ENCODE results near the gene THEM4.
"Not testable (repeated sequence)": the region's sequence is repeated elsewhere in the genome, so short reads cannot be mapped to it uniquely, and the experiment has no call there.

The THEM4 gene

DNA sequence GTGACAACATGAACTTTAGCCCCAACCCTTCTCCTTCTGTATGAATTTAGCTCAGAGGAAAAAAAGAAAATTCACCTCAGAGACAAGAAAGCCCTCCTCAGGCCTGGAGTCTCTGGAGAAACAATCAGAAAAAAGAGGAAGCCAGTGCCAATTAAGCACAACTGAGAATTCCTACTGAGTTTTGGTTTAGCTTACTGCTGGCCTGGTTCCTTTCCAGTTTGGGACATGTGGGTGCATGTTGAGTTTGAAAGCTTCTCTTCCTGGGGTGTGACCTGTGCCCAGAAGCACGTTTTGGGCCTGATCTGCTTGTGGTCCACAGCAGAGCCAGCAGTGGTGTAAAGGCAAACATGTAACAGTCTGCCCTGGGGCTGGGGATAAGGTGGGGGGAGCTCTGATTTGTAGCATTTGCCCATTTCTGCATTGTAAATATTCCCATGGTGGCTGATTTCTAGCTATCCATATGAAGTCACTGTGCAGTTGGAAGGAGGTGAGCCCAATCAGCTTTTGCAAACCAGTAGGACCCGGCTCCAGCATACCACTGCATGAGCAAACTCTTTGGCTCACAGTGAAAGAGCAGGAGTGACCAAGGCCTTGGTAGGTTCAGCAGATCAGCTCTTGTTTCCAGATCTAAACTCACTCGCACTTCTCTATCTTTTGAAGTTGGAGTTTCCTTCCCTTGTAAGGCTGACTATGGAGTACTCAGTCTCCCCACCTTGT, 51.1 kb downstream of the THEM4 start:
- no peak for DNase-seq

DNA sequence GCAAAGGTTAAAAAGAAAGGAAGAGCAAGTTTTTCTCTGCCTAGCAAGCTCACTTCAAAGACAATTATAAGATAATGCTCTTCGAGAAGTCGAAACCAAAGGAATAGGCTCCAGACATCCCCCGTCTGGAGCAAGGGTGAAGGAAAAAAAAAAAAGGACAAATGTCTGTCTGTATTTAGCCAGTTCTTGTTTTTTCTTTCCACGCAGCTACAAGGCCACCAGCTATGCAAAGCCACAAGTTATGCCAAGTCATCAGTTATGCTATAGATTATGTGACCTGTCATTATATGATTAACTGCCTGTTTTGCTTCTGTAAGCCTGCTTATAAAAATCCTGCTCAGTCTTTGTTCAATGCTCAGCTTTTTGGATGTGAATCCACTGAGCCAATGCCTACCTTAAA, 53.4 kb downstream of the THEM4 start:
- no peak for DNase-seq

DNA sequence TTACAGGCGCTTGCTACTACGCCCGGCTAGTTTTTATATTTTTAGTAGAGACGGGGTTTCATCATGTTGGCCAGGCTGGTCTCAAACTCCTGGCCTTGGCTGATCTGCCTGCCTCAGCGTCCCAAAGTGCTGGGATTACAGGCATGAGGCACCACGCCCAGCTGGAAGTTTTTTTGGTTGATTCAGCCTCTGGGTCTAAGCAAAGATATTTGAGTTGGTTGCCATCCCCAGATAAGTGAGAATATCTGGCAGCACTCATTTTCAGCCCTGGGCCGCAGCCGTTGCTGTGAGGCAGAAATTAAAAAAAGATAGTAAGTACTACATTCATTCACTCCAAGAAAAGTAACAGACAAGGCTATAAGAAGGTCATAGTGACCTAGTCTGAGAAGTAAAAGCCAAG, 53.8 kb downstream of the THEM4 start:
- DNase-seq: not testable (repeated sequence)

DNA sequence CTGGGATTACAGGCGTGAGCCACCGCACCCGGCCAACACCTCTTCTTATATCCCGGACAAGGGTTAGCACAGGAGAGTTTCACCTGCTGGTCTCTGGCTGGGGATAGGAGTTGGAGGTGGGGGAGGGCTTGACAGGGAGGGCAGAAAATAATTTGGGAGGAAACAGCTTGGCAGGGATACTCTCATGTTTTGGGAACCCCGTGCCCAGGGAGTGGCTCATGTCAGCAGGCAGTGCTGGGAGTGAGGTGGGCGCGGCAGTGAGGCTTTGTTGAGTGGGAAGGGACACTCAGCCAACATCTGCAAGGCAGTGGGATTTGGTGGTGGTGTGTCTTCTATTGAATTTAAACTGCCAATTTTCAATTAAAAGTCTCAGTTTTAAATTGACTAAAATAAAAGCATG, 54.7 kb downstream of the THEM4 start:
- no peak for DNase-seq

DNA sequence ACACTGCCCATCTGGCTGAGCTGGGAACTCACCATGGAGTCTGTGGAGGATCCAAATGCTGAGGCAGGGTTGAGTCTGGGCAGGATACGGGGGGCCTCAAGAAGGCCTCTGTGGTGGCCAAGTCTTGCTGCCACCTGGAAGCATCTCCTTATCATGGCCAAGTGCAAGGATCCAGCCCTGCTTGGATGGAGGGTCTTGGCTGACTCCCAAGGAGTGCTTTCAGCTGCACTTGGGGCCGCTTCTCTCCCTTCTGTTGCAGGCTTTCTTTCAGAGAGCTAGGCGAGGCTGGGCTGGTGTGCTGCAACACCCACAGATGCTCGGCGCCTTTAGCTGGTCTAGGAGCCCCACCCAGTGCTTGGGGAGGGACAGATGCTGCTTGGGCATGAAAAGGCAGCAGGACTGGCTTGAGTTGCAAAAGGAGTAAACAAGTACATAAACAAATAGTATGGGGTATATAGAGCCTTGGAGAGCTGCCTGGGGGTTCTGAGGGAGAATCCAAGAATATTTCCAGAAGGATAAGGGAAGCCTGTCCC, 55.8 kb downstream of the THEM4 start, which contains the start of gene THEM5:
Gene THEM5, minus strand, starts transcription at position 302 of the 533 bp plus-strand sequence. Its CDS starts 147 bp downstream, at position 155.
- DNase-seq: no peak

DNA sequence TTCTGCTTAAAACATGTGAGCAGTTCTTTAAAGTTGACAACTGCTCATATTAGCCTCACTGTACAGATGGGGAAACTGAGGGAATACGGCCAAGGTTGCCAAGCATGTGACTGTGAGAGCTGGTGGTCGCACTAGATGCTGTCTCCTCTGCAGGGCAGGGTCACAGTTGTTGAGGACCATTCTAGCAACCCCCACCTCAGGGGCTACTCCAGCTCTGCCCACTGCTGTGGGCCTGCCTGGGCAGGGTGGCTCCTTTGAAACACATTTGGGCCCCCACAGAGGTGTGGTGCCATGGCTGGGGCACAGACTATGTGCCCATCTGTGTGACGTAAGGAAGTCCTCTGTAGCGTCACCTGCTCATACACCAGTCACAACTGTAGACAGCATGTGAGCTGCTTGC, 56.6 kb downstream of the THEM4 start:
- no peak for DNase-seq

DNA sequence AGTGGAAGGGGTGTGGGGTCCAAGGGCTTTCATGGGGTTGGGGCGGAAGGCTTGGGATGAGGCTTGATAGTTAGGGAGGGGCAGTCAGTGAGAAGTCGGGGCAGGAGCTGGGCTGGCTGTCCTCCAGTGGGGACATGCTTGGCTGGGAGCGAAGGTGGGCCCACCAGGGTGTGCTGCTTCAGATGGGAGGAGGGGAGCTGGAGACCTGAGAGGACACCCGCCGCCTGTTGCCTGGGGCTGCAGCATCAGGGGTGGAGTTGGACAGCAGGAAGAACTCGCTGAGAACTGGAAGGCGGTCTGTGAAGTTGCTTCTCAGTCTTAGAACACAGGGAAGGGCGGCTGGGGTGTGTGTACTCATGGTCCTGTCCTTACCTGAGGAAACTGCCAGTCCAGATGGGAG, 57.4 kb downstream of the THEM4 start:
- no peak for DNase-seq

DNA sequence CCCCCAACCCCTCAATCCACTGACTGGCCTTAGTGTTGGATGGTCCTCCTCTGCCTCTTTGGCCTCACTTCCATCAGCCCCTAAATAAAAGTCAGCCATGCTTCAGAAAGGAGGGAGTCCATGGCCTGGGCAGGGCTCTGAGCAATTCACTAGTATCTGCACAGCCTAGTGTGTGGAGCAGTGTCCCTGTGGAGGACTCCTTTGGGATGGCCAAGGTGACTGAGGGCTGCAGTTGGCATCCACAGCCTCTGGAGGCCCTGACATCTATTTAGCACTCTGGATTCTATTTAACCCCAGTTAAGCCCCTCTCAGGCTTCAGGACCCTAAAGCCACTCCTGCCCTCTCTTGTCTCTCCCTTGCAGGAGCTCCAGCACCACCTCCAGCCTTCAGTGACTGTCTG, 59.4 kb downstream of the THEM4 start:
- no peak for DNase-seq

DNA sequence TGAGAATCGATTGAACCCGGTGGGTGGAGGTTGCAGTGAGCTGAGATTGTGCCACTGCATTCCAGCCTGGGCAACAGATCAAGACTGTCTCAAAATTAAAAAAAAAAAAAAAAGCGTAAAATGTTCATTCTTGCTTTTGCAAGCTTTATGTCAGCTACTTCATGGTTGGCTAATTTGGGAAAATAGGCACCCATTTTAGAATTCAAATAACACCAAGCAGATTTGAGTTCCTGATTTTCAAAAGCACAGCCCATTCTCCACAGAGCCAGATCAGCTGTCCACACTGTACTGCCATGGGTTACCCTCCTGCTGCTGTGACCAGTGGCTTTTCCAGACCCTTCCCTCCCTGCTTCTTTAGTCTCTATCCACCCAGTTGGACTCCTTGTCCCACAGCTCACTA, 60.2 kb downstream of the THEM4 start:
- DNase-seq: no peak

DNA sequence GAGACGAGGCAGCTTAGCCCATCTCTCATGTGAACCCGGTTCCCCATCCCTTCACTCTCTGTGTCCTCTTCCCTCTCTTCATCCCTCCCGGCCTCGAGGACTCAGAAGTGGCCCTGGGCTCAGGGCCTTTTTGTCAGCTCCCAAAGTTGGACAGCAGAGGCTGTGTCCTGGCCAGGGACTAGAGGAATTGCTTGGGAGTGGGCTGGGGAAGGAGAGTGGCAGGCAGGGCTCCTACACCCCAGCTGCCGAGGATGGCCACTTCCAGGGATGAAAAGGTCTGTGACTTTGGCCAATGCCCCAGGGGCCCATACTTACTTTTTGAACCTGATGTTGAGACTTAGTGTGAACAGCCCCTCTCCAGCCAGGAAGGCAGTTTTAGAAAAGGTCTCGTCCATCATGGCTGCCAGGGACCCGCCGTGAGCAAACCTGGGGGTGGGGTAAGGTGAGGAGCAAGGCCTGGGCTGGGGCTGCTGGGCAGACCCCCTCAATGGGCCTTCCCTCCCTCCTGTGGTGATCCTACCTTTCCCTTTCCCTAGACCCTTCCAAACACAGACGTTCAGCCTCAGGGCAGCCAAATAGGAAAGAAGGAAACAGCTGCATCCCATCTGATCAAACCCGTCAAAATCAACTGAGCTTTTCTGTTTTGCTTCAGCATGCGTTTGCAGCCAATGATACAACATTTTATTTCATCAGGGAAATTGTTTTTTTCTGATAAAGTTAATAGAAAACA, 61.3 kb downstream of the THEM4 start:
- DNase-seq: no peak

DNA sequence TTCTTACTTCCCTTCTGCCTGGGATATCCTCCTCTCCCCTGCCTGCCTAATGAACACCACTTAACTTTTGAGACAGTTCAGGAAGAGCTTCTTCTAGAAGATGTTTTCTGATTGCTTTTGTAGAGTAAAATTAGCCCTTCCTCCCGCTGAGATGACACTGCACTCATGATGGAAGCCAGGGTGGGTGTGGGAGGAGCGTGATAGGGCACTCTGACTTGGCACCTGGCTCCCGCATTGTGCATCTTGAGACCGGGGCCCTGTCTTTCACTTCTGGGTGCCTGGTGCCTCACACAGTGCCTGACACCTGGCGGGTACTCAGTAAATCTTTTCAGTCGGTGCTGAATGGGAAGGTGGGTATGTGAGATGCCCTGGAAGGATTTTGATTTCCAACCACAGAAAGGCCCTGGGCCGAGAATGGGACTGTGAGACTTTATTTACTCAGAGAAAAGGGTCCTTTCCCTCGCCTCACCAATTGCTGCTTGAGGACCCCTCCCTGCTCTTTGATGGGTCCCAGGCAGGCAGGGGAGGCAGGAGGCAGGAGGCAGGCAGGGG, 62.5 kb downstream of the THEM4 start:
- DNase-seq: peak; percentile 51

DNA sequence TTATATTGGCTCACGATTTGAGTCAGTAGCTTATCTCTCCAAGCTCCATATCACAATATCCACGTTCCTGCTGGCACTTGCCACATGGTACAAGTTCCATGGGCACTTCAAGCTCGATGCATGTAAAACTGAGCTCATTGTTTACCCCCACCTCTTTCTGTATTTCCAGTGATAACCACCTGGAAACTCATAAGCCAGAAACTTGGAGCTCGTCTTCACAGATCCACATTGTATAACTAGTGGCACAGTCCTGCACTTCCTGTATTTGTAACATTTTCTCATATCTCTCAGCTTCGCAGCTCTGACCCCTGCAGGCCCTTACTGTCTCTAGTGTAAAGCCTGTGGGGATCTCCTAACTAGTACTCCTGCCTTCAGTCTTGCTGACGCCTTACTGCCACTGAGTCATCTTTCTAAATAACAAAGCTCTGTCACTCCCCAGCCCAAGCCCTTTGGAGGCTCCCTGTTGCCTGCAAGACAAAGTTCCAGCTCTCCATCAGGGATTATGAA, 63.2 kb downstream of the THEM4 start:
- DNase-seq: peak; percentile 79

DNA sequence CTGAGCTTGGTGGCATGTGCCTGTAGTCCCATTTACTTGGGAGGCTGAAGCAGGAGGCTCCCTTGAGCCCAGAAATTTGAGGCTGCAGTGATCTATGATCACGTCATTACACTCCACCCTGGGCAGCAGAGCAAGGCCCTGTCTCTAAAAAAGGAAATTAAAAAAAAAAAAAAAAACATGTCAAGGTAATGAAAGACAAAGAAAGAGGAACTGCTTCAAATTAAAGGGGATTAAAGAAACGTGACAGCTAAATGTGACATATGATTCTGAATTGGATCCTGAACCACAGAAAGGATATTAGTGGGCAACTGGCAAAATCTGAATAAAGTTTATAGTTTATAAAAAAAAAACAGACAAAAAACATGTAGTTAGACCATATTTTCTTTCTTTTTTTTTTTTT, 65.9 kb downstream of the THEM4 start:
- DNase-seq: no peak

DNA sequence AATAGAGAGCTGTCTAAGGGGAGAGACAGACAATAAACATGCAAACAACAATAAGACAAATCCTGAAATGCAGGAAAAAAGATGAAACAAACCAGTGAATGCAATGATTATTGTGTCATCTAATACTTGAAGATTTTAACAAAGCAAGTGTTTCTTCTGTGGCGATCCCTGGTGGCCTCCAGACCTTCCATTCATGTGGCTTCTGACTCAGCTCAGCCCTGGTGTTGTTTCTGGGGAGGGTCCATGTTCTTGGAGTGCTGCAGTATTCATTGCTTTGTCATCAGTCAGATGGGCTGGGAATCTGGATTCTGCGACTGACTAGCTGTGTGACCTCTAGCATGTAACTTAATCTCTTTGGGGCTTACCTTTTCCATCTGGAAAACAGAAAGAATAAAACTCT, 68.2 kb downstream of the THEM4 start:
- DNase-seq: no peak

DNA sequence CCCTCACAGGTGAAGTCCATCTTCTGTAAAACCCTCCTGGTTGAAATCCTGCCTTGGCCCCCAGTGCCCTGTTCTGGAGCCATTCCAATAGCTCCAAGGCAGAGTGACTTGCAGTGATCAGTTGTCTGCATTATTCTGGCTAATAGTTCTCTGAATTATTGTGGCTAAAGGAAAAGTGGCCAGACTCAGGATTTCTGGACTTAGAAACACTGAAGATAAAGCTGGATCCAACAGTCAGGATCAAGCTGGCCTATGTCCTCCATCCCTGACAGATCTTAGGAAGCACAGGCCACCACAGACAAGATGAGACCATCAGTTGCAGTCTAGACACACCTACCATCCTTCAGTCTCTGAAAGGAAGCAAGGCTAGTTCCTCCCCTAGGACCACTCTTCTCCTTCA, 68.9 kb downstream of the THEM4 start:
- DNase-seq: no peak

DNA sequence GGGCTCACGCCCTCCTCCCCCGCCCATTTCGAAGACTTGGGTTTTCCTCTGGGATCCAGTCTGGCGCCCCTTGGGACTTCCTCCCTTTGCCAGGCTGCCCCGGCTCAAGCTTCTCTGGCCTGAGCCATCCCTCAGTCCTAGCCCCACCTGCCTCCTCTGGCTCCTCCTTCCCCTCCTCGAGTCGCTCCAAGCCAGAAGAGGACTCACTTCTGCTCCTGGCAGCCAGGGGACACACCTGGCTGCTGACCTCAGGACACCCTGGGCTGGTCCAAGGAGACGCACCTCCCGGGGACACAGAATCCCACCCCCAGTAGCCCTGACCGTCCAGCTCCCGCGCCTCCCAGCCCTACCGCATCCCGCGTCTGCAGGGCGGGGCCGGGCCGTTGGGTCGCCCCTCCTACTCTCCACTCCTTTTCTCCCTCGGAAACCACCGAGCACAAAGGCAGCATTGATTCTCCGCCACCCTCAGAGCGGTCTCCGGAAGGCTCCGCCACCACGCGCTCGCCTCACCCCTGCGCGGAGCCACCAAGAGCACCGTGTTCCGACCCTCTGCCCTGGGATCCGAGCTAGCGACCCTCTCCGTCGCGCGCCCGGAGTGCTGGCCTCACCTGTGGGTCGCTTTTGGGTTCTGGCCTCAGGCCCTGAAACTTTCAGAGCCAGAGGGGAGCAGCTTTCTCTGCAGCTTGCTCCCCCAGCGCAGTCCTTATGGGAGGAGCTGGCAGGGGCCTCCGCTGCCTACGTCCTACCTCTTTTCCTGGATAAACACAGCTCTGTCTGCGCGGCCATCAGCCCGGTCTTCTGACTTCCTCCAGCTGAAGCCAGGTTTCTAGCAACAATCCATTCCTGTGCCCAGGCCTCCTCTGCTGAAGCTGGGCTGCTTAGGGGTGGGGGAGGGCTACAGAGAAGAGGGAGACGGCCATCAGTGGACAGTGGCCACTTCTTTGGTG, 69.6 kb downstream of the THEM4 start, which contains the start of gene C2CD4D:
Gene C2CD4D, minus strand, starts transcription at position 364 of the 947 bp plus-strand sequence. CDS start 831 bp downstream, outside the sequence.
- peak; percentile 89 for DNase-seq

DNA sequence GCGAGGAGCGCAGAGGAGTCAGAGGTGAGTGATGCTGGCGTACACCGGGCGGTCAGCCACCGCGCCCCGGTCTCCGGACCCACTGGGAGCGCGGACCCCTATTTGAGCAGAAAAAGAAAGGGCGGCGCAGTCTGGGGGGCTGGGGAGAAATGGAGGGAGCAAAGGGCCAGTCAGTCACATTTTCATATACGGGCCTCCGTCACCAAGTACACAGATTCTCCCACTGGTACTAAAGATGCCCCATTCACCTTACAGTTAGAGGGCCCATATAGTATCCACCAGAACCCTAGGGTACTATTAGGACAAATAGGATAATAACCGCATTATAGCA, 70.3 kb downstream of the THEM4 start:
- DNase-seq: no peak

DNA sequence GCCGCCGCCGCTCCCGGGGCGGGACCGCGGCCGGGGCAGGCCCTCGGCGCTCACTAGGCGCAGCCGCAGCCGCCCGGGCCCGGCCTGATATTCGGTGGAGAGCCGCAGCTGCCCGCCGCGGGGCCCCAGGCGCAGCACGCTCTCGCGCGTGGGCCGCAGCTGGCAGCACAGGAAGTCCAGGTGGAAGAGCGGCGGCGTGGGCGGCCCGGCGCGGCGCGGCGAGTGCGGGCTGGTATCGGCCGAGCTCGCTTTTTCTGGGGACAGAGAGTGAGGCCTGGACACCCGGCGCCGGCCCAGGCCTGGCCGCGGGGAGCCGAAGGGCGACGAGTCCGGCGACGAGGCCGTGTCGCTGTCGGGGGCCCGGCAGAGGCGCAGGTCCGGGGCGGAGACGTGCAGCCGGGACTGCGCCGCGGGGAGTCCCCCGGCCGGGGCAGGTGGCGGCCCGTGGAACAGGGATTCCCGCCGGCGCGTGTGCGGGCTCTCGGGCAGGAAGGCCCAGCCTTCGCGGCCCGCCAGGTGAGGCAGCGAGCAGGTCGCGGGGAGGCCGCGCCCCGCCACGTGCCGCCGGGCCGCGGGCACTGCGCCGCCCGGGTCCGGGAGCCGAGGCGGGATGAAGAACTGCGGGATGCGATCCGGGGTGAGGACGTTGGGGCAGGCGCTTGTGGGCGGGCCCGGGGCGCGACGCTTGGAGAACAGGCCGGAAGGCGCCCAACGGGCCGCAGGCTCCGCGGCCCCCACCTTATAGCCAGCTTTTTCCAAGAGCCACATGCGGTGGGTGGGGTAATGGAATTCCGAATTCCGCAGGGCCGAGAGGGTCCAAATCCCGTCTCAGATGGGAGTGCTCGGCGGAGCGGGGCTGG, 70.9 kb downstream of the THEM4 start:
- DNase-seq: peak; percentile 56

DNA sequence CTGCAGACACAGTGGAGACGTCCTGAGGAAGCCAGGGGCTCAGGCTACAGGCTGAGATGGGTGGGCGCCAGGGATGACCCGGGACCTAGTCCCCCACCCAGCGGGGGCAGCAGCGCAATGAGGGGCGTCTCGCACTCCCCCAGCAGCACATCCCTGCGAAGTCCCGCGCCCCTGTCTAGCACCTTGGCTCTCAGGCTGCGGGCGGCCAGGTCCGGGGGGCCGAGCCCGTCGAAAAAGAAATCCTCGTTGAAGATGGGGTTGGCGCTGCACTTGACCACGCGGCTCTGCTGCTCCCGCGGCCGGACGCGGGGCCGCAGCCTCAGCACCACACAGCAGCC, 71.5 kb downstream of the THEM4 start:
- no peak for DNase-seq

DNA sequence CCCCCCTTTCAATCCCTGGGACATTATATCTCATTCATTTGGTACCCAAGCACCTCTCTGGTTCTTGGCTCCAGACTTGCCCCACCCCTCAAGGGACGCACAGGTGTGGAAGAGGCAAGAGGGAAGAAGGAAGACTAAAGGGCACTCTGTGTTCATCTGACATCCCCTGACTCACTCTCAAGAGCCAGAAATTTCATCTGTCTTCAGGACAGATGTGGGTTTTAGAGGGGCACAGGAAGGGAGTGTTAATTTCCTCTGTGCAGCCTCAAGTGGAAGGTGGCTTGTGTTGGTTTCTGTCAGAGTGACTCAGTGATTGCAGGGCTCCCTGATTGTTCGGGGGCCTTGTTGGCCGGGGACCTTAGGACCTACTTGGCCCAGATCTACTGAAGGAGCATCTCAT, 72.1 kb downstream of the THEM4 start:
- peak; percentile 76 for DNase-seq

DNA sequence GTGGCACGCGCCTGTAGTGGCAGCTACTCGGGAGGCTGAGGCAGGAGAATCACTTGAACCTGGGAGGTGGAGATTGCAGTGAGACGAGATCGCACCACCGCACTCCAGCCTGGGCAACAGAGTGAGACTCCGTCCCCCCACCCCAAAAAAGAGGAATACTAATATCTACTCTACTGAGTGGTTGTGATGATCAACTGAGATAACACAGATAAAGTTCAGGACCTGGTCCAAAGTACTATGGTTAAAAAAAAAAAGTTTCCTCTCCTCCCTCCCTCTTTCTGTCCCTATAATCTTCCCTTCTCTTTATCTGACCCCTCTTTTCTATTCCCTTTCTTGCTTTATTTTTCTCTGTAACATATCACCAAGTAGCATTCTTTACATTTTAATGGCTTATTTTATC, 73.7 kb downstream of the THEM4 start:
- DNase-seq: no peak

DNA sequence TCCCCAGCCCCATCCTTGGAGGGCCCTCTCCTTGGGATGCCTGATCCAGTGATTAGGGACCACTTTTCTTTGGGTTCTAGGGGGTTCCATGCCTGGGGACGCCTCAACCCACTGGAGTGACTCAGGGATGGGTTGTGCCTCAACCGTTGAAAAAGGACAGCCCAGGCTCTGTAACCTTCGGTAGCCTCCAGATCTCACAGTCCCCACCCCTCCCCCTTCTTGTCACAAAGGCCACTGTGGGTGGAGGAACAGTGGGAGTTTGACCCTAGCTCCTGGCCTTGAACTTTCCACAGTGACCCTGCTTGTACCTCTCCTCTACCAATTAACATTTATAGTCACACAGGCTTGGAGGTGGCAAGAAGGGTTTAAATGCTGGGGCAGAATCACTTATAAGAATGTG, 75.1 kb downstream of the THEM4 start:
- no peak for DNase-seq
